Uterus (tissue), 2 donors: ENCODE results near the gene STKLD1.

Experiments
- CTCF ChIP-seq, 4 experiments: fragments of 200-600 bp in 2 of 4; fragments of 450-650 bp in 2 of 4; sonication (generic) in 2 of 4; IDR thresholded peaks; one replicate each; pipeline ENCODE4 v1.5.1; 2016 to 2019; ENCODE audit warnings: antibody characterized with exemption in 4 of 4, mild to moderate bottlenecking in 2 of 4, moderate library complexity in 1 of 4
- POLR2A ChIP-seq, 2 donors: fragments of 450-650 bp; IDR thresholded peaks; one replicate each; pipeline ENCODE4 v1.6.1; 2016; ENCODE audit warnings: antibody characterized with exemption in 2 of 2, mild to moderate bottlenecking in 1 of 2, moderate library complexity in 1 of 2

GRCh38 chr9:133423216-133423615 lies 47.0 kb downstream of the STKLD1 start:
- TF ChIP-seq CTCF (IDR thresholded peaks at IDR 0.05) = no peak
- TF ChIP-seq POLR2A (IDR thresholded peaks at IDR 0.05) = no peak
